BE2C (cell line): ENCODE results near the gene SOX2.

Experiments used
- DNase-seq: peaks from one replicate; pipeline ENCODE4 v3.0.0-alpha.2; 2020
- H3K27me3 ChIP-seq: fragments of 250-450 bp; sonication (Bioruptor Pico); 2 replicates; pipeline ENCODE4 v1.5.1; 2020; ENCODE audit warnings: mild to moderate bottlenecking
- H3K36me3 ChIP-seq: fragments of 250-450 bp; sonication (Bioruptor Pico); 2 replicates; pipeline ENCODE4 v1.5.1; 2020; ENCODE audit warnings: mild to moderate bottlenecking
- H3K4me1 ChIP-seq: fragments of 250-450 bp; sonication (Bioruptor Pico); 2 replicates; pipeline ENCODE4 v1.5.1; 2020
- H3K4me3 ChIP-seq: 2 replicates; pipeline ENCODE4 v1.5.1; 2011; ENCODE audit warnings: low read depth, low read length
- H3K9me3 ChIP-seq: fragments of 250-450 bp; sonication (Bioruptor Pico); 2 replicates; pipeline ENCODE4 v1.5.1; 2020
- CTCF ChIP-seq: IDR thresholded peaks from 2 replicates; pipeline ENCODE4 v1.5.1; 2012; ENCODE audit warnings: mild to moderate bottlenecking, low read depth, low read length

SOX2 gene

GRCh38 chr3:181739628-181740027, 27.9 kb downstream of the SOX2 start:
- Histone ChIP-seq H3K4me3 (no peak overlapping the region), H3K9me3 (no peaks in the 10 kb centered on the region; the same call in 1 of the 2 replicates), H3K27me3 (no peaks in the 10 kb centered on the region), H3K4me1 (peaks cover 6% of the 10 kb centered on the region), H3K36me3 (no peaks in the 10 kb centered on the region)
- DNase-seq: no peak
- no peak for TF ChIP-seq CTCF

GRCh38 chr3:181741417-181741816, 29.7 kb downstream of the SOX2 start:
- no peak for DNase-seq
- H3K4me1 ChIP-seq: no peaks in the 10 kb centered on the region
- TF ChIP-seq CTCF: no peak
- H3K36me3 ChIP-seq: no peaks in the 10 kb centered on the region
- no peak overlapping the region for H3K4me3 ChIP-seq
- no peaks in the 10 kb centered on the region; the same call in 1 of the 2 replicates for H3K9me3 ChIP-seq
- H3K27me3 ChIP-seq: no peaks in the 10 kb centered on the region

GRCh38 chr3:181752202-181752671, 40.5 kb downstream of the SOX2 start:
- Histone ChIP-seq H3K36me3 (no peaks in the 10 kb centered on the region), H3K27me3 (no peaks in the 10 kb centered on the region), H3K4me1 (no peaks in the 10 kb centered on the region; the same call in none of the 2 replicates), H3K4me3 (no peak overlapping the region), H3K9me3 (no peaks in the 10 kb centered on the region)
- DNase-seq: peak; percentile 80
- no peak for TF ChIP-seq CTCF

- Histone ChIP-seq H3K4me1 (no peaks in the 10 kb centered on the region; the same call in 1 of the 2 replicates), H3K27me3 (no peaks in the 10 kb centered on the region)
- no peak for DNase-seq
Observed at GRCh38 chr3:181753391-181753790, 41.7 kb downstream of the SOX2 start.

GRCh38 chr3:181755959-181756358, 44.2 kb downstream of the SOX2 start:
- no peaks in the 10 kb centered on the region for H3K9me3 ChIP-seq
- no peaks in the 10 kb centered on the region for H3K36me3 ChIP-seq
- DNase-seq: no peak
- no peaks in the 10 kb centered on the region for H3K27me3 ChIP-seq
- H3K4me1 ChIP-seq: no peaks in the 10 kb centered on the region; the same call in 1 of the 2 replicates
- TF ChIP-seq CTCF: no peak
- no peak overlapping the region for H3K4me3 ChIP-seq

More at GRCh38 chr3:181753391-181753790, 41.7 kb downstream of the SOX2 start:
- TF ChIP-seq CTCF: no peak
- no peaks in the 10 kb centered on the region for H3K9me3 ChIP-seq
- H3K4me3 ChIP-seq: no peak overlapping the region
- H3K36me3 ChIP-seq: no peaks in the 10 kb centered on the region

GRCh38 chr3:181756645-181757297, 45.0 kb downstream of the SOX2 start:
- DNase-seq: no peak

More at GRCh38 chr3:181756645-181757297, 45.0 kb downstream of the SOX2 start:
- TF ChIP-seq CTCF: no peak
- H3K36me3 ChIP-seq: no peaks in the 10 kb centered on the region
- no peaks in the 10 kb centered on the region for H3K27me3 ChIP-seq
- H3K9me3 ChIP-seq: no peaks in the 10 kb centered on the region
- H3K4me3 ChIP-seq: no peak overlapping the region
- H3K4me1 ChIP-seq: no peaks in the 10 kb centered on the region; the same call in 1 of the 2 replicates
